Left ventricle myocardium inferior (tissue), 1 donor: ENCODE results near the gene PTEN. TPM values are rescaled to one million over a fixed set of nuclear protein-coding genes. Genes with fewer than 3 reads are reported as not detected.
A peak's percentile ranks its signal among the peaks of the same experiment; 100 is the strongest.
"Not testable (repeated sequence)": the region's sequence is repeated elsewhere in the genome, so short reads cannot be mapped to it uniquely, and the experiment has no call there.

ENCODE experiments used
- DNase-seq: peaks from one replicate; pipeline ENCODE4 v3.0.0-alpha.2; 2020
- H3K27ac ChIP-seq: fragments of 200-600 bp; replicated peaks from 2 replicates; pipeline ENCODE4 v1.8.0; 2021
- H3K27me3 ChIP-seq: fragments of 200-600 bp; 2 replicates; pipeline ENCODE4 v1.8.0; 2021; ENCODE audit warnings: low read depth
- H3K36me3 ChIP-seq: fragments of 200-600 bp; 2 replicates; pipeline ENCODE4 v1.8.0; 2021
- H3K4me1 ChIP-seq: fragments of 200-600 bp; 2 replicates; pipeline ENCODE4 v1.8.0; 2021
- H3K4me3 ChIP-seq: fragments of 200-600 bp; 2 replicates; pipeline ENCODE4 v1.8.0; 2021; ENCODE audit warnings: mild to moderate bottlenecking, moderate library complexity
- H3K9me3 ChIP-seq: fragments of 200-600 bp; replicated peaks from 2 replicates; pipeline ENCODE4 v1.8.0; 2021
- intact Hi-C: fragments of 100-400 bp; cut with micrococcal nuclease; formaldehyde crosslinking; loops from one replicate; pipeline ENCODE4 v1.11.0; 2022
- total RNA-seq: library from RNA; stranded (reverse); fragmentation: NEBNext Ultra II Directional; extraction: Animal tissue kit (Norgen Biotek cat#: 25700); gene quantifications from one replicate; pipeline ENCODE4 v1.2.1, GENCODE V29; 2021
- TF ChIP-seq, protein P1 (sequence below): fragments of 200-600 bp; IDR thresholded peaks from 2 replicates; pipeline ENCODE4 v1.8.0; 2021; ENCODE audit warnings: antibody characterized with exemption, mild to moderate bottlenecking, borderline replicate concordance
- donor health status: DM: no; HTN: yes; CAD: no; lungs with severe emphysema.

The PTEN gene
- total RNA-seq, 1 donor from 2014 or later = 49.9 TPM

DNA sequence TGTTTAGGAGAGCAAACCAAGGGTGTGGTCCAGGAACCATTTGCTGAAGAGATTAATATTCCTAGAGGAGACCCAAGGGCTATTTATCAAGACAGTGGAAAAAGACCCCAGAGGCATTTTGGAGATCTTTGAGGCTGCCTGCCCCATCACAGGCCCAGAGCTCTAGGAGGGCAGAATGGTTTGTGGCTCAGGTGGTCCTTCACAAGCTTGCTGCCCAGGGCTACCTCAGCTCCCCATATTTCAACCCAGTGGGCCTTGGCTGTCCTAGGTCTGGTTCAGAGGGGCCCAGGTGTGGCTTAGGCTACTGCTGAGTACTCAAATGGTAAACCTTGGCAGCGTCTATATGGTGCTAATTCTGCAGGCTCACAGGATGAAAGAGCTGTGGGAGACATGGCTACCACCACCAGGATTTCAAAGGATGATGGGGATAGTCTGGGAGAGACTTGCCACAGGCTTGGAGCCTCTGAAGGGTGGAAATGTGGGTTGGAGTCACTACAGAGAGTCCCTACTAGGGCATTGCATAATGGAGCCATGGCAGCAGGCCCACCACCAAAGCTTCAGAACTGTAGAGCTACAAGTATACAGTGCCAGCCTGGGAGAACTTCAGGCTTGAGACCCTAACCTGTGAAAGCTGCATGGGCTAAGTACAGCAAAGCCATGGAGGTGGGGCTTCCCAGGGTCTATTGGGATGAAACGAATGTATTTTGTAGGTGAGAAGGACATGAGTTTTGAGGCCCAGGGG, 24.3 kb downstream of the PTEN start:
- intact Hi-C loops = no loop called here

DNA sequence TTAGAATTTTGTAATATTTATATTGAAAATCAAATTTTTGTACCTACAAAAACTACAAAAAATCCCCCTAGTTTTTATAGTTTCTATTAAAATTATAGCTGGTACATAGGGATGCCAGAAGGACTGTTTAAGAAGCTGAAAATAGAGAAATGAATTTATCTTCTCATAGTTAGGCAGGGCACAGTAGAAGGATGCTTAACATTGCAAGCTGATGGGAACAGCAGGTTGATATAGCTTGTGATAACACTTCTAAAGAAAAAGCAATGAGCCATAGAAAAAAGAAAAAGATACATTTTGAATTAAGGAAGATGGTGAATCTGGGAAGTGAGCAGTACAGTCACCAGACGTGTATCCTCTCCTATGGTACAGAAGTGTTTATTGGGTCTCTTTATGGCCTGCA, 32.0 kb downstream of the PTEN start:
- Histone ChIP-seq H3K4me3 (no peak overlapping the region), H3K9me3 (peaks cover 17% of the 10 kb centered on the region), H3K4me1 (peaks cover 48% of the 10 kb centered on the region), H3K36me3 (peaks cover 17% of the 10 kb centered on the region), H3K27ac (peak overlapping the region; percentile 1), H3K27me3 (no peaks in the 10 kb centered on the region)
- intact Hi-C loops = no loop called here
- no peak for DNase-seq
- TF ChIP-seq, protein P1, sequence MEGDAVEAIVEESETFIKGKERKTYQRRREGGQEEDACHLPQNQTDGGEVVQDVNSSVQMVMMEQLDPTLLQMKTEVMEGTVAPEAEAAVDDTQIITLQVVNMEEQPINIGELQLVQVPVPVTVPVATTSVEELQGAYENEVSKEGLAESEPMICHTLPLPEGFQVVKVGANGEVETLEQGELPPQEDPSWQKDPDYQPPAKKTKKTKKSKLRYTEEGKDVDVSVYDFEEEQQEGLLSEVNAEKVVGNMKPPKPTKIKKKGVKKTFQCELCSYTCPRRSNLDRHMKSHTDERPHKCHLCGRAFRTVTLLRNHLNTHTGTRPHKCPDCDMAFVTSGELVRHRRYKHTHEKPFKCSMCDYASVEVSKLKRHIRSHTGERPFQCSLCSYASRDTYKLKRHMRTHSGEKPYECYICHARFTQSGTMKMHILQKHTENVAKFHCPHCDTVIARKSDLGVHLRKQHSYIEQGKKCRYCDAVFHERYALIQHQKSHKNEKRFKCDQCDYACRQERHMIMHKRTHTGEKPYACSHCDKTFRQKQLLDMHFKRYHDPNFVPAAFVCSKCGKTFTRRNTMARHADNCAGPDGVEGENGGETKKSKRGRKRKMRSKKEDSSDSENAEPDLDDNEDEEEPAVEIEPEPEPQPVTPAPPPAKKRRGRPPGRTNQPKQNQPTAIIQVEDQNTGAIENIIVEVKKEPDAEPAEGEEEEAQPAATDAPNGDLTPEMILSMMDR = no peak

More for the DNA sequence above, 24.3 kb downstream of the PTEN start:
- Histone ChIP-seq H3K4me1 (peaks cover 38% of the 10 kb centered on the region), H3K27me3 (no peaks in the 10 kb centered on the region), H3K4me3 (no peak overlapping the region), H3K27ac (no peak overlapping the region), H3K9me3 (peaks cover 9% of the 10 kb centered on the region), H3K36me3 (peaks cover 29% of the 10 kb centered on the region)
- TF ChIP-seq, protein P1 = no peak
- no peak for DNase-seq

DNA sequence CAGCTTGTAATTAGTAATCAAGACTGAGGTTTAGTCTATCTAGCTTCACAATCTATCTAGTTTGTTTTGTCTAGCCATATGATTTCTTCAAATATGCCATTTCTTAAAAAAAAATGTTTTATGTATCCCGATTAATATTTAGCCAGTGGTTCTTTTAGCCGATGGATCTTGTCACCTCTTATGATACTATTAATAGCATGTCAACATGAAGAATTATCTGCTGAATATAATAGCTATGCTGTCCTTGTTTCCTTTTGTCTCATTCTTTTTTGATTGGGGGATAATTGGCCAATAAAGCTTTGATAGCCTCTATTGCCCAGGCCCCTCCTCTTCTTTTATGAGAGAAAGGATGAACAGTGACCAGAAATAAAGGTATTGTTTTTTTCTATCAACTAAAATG, 32.8 kb downstream of the PTEN start:
- H3K4me3 ChIP-seq = no peak overlapping the region
- peaks cover 17% of the 10 kb centered on the region for H3K36me3 ChIP-seq
- H3K27me3 ChIP-seq = no peaks in the 10 kb centered on the region
- H3K9me3 ChIP-seq = peaks cover 17% of the 10 kb centered on the region
- TF ChIP-seq, protein P1 = no peak
- peak overlapping the region; percentile 1 for H3K27ac ChIP-seq
- DNase-seq = no peak
- intact Hi-C loops = no loop called here
- peaks cover 48% of the 10 kb centered on the region for H3K4me1 ChIP-seq

DNA sequence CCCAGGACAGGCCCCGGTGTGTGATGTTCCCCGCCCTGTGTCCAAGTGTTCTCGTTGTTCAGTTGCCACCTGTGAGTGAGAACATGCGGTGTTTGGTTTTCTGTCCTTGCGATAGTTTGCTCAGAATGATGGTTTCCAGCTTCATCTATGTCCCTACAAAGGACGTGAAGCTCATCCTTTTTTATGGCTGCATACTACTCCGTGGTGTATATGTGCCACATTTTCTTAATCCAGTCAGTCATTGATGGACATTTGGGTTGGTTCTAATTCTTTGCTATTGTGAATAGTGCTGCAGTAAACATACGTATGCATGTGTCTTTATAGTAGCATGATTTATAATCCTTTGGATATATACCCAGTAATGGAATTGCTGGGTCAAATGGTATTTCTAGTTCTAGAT, 34.5 kb downstream of the PTEN start:
- H3K36me3 ChIP-seq = peaks cover 26% of the 10 kb centered on the region
- H3K9me3 ChIP-seq = peaks cover 33% of the 10 kb centered on the region
- H3K27ac ChIP-seq, H3K27me3 ChIP-seq, H3K4me3 ChIP-seq, intact Hi-C loops, DNase-seq: not testable (repeated sequence)
- peaks cover 36% of the 10 kb centered on the region for H3K4me1 ChIP-seq

DNA sequence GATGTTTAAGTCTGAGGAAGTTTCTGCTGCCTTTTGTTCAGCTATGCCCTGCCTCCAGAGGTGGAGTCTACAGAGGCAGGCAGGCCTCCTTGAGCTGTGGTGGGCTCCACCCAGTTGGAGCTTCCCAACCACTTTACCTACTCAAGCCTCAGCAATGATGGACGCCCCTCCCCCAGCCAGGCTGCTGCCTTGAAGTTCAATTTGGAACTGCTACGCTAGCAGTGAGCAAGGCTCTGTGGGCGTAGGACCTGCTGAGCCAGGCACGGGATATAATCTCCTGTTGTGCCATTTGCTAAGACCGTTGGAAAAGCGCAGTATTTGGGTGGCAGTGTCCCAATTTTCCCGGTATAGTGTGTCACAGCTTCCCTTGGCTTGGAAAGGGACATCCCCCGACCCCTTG, 40.0 kb downstream of the PTEN start:
- Histone ChIP-seq H3K36me3 (peaks cover 28% of the 10 kb centered on the region), H3K9me3 (peaks cover 35% of the 10 kb centered on the region), H3K4me1 (peaks cover 26% of the 10 kb centered on the region)
- H3K27ac ChIP-seq, H3K4me3 ChIP-seq, intact Hi-C loops, H3K27me3 ChIP-seq, DNase-seq: not testable (repeated sequence)

DNA sequence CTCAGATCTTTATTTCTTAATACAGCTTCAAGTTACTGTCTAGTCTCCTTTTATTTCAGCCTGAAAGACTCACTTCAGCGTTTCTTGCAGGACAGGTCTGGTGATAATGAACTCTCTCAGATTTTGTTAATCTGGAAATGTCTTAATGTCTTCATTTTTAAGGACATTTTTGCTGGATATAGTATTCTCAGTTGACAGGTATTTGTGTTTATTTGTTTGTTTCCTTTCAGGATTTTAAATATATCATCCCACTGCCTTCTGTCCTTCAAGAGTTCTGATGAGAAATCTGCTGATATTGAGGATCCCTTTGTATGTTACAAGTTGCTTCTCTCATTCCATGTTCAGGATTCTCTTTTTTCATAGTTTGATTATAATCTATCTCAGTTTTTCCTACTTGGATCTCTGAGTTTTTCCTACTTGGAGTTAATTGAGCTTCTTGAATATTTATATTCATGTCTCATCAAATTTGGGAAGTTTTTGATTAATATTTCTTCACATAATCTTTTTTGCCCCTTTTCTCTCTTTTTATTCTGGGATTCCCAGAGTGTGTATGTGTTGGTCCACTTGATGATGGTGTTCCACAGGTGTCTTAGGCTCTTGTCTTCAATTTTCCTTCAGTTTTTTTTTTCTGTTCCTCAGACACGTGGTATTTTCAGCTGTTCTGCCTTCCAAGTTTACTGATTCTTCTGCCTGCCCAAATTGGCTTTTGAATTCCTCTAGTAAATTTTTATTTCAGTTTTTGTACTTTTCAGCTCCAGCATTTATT, 49.9 kb downstream of the PTEN start:
- intact Hi-C loops = no loop called here
- DNase-seq = no peak

More for the DNA sequence above, 49.9 kb downstream of the PTEN start:
- peaks cover 31% of the 10 kb centered on the region for H3K4me1 ChIP-seq
- TF ChIP-seq, protein P1 = no peak
- no peak overlapping the region for H3K4me3 ChIP-seq
- no peaks in the 10 kb centered on the region for H3K27me3 ChIP-seq
- H3K36me3 ChIP-seq = peaks cover 28% of the 10 kb centered on the region
- H3K27ac ChIP-seq = no peak overlapping the region
- H3K9me3 ChIP-seq = peaks cover 50% of the 10 kb centered on the region
